Lower leg skin (tissue), 3 donors: ENCODE results near the gene PPP1R9B.

Experiments used
- POLR2A ChIP-seq, 2 donors: fragments of 450-650 bp; IDR thresholded peaks; one replicate each; pipeline ENCODE4 v1.6.1; 2016 to 2017; ENCODE audit warnings: antibody characterized with exemption in 2 of 2, mild to moderate bottlenecking in 1 of 2, moderate library complexity in 1 of 2
- TF ChIP-seq, protein P1 (sequence below), 3 donors: fragments of 450-650 bp; IDR thresholded peaks; one replicate each; pipeline ENCODE4 v1.5.1; 2016; ENCODE audit warnings: antibody characterized with exemption in 3 of 3, mild to moderate bottlenecking in 3 of 3, moderate library complexity in 2 of 3

DNA sequence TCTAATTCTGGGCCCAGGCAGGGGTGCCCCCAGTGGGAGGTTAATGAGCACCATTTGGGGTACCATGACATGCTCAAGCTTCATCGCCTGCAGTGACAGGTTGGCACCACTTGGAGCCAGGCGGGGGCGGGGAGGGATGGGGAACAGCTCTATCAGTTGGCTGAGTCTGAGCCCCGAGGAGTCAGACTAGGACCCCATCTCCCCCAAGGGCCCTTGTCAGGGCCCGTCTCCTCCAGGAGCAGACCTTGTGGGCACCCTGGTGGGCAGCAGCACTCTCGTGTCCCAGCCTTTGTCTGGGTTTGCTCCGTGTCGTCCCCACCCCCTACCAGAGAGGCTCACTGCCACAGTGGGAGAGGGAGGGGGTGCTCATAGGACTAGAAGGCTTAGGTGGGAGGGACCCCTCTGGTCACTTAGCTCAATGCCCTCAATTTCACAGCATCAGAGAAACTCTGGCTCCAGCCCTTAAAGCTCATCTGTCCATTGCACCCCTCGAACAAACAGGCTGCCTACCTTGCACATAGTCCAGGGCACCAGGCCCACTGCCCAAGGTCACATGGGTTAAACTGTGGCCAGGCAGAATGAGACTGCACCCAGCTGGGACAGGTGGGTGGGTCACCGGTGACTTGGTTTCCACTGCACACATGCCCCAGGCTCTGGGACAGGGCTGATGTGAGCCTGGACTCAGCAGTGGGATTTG is 4.1 kb downstream of the PPP1R9B start:
- TF ChIP-seq, protein P1, sequence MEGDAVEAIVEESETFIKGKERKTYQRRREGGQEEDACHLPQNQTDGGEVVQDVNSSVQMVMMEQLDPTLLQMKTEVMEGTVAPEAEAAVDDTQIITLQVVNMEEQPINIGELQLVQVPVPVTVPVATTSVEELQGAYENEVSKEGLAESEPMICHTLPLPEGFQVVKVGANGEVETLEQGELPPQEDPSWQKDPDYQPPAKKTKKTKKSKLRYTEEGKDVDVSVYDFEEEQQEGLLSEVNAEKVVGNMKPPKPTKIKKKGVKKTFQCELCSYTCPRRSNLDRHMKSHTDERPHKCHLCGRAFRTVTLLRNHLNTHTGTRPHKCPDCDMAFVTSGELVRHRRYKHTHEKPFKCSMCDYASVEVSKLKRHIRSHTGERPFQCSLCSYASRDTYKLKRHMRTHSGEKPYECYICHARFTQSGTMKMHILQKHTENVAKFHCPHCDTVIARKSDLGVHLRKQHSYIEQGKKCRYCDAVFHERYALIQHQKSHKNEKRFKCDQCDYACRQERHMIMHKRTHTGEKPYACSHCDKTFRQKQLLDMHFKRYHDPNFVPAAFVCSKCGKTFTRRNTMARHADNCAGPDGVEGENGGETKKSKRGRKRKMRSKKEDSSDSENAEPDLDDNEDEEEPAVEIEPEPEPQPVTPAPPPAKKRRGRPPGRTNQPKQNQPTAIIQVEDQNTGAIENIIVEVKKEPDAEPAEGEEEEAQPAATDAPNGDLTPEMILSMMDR (IDR thresholded peaks at IDR 0.05) = no peak
- no peak for TF ChIP-seq POLR2A (IDR thresholded peaks at IDR 0.05)
